Measurements from ENCODE around the gene KRT79.

KRT79 gene

DNA sequence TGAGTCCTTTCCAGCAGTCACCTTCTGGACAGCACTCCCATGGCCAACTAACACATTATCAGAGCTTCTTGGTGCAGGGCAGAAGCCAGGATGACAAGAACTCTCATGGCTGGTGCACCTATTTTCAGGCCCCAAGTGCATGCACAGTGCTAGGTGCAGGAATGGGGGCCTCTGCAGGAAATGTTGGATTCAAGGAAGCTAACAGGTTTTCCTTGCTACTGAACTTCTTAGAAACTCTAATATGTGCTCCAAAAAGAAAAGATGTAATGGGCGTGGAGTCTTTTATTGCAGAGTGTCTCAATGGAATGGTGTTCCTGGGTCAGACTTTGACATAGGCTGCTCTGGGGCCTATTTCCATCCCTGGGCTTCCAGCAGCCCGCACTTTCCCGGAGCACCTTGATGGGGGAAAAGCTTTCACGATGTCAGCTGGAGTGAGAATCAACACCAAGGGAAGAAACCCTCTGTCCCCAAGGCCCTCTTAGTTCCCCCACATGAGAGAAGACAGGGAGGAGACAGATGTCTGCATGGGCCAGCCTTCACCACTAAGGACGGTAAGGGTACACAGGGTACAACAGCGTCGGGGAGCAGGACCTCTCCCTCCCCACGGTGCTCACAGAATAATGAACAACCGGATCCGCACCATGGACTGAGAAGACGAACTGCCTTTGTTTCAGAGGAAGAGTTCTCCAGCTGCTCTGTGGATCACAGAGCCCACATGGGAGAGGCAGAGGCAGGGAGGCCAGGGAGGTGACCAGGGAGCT is 45.1 kb downstream of the KRT79 start:
- no peak overlapping the region for H3K27ac ChIP-seq (ENCODE audit: low read length)
- no peaks in the 10 kb centered on the region for H3K4me1 ChIP-seq (ENCODE audit: insufficient read depth, low read length)
- H3K9me3 ChIP-seq (ENCODE audit: insufficient read depth, low read depth, low read length): no peaks in the 10 kb centered on the region
- peaks cover 16% of the 10 kb centered on the region for H3K27me3 ChIP-seq (ENCODE audit: insufficient read depth, low read length)
- no peak overlapping the region for H3K9ac ChIP-seq (ENCODE audit: low read depth, low read length)
- H3K4me3 ChIP-seq (ENCODE audit: low read length): no peak overlapping the region
- no peaks in the 10 kb centered on the region for H3K36me3 ChIP-seq (ENCODE audit: insufficient read depth, low read depth, low read length)

DNA sequence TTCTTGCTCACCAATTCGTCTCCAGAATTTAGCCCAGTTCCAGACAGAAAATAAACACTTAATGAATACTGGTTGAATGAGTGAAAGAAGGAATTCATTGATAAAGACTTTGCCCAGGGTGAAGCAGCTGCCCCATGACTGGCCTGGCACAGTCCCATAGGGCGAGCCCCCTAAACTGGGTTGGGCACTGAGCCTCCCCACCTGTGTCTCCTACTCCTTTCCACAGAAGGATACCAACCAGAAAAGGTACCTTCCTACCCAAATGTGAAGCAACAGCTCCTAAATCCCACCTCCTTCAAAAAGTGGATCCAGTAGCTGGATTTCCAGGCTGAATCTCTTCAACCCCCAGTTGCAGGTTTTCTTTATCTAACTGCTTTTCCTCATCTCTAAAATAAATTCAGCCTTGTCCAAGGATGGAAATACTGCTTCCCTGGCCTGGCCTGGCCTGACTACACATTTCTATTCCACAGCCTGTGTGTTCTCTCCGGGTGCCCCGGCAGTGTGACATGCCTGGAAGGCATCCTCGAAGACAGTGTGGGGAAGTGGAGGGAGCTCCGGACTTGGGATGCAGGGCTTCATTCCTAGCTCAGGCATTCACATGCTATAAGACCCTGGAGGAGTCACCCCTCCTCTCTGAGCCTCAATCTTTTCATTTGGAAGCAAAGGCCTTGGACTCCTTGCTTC is 45.8 kb downstream of the KRT79 start:
- H3K4me3 ChIP-seq (ENCODE audit: low read length): no peak overlapping the region
- no peak overlapping the region for H3K27ac ChIP-seq (ENCODE audit: low read length)
- H3K27me3 ChIP-seq (ENCODE audit: insufficient read depth, low read length): peaks cover 16% of the 10 kb centered on the region
- H3K9me3 ChIP-seq (ENCODE audit: insufficient read depth, low read depth, low read length): no peaks in the 10 kb centered on the region
- H3K36me3 ChIP-seq (ENCODE audit: insufficient read depth, low read depth, low read length): no peaks in the 10 kb centered on the region
- H3K4me1 ChIP-seq (ENCODE audit: insufficient read depth, low read length): no peaks in the 10 kb centered on the region
- H3K9ac ChIP-seq (ENCODE audit: low read depth, low read length): no peak overlapping the region

DNA sequence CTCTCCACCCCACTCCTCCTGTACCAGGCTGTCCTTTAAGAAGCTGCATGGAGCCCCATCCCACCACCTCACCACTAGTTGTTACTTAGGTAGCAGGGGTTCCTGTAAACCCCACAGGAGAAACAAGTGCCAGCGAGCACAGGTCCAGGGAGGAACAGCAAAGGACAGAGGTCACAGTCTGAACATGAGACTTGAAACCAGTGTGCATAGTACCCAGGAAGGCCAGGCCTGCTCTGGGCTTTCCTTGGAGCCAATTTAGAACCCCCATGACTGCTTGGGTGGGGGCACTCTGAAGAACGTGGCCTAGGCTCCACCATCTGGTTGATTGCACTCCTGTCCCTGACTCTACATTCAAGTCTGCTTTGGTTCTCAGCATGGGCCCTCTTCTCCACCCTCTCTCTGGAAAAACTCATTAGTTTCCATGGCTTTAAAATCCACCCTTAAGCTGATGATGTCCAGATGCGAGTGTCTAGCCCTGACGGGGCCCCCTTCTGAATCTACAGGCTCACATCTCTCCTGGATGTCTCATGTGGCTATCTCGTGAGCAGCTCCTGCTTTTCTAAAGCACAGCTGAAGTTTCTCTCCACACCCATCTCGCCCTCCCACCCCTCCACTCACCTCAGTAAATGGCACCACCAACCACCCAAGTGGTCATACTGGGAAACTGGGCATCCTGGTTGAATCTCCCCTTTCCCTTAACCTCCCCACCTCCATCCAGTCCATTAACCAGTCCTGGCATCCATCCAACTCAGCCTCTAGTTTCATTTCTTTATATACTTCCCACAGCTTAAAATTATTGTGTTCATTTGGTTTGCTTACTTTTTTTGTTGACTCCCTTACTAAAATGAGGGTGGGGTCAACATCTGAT is 46.6 kb downstream of the KRT79 start:
- Histone ChIP-seq H3K27me3 (ENCODE audit: insufficient read depth, low read length) (peaks cover 16% of the 10 kb centered on the region), H3K9me3 (ENCODE audit: insufficient read depth, low read depth, low read length) (no peaks in the 10 kb centered on the region), H3K36me3 (ENCODE audit: insufficient read depth, low read depth, low read length) (no peaks in the 10 kb centered on the region), H3K4me1 (ENCODE audit: insufficient read depth, low read length) (no peaks in the 10 kb centered on the region), H3K9ac (ENCODE audit: low read depth, low read length) (no peak overlapping the region), H3K27ac (ENCODE audit: low read length) (no peak overlapping the region), H3K4me3 (ENCODE audit: low read length) (no peak overlapping the region)

DNA sequence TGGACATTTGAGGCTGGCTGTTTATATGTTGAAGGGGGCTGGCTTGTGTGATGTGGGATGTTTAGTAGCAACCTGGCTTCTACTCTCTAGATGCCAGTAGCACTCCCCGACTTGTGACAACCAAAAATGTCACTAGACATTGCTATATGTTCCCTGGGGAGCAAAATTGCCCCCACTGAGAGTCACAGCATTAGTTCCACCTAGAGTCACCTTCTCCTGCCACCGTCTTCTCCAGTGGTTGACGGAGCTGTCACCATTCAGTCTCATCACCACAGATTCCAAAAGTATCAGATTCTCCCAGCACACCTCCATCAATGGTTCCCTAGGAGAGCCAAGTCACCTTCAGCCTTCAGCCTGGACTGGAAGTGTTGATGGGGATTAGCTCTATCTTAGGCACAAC is 49.2 kb downstream of the KRT79 start:
- peaks cover 9% of the 10 kb centered on the region for H3K27me3 ChIP-seq (ENCODE audit: insufficient read depth, low read length)
- H3K9ac ChIP-seq (ENCODE audit: low read depth, low read length): no peak overlapping the region
- no peak overlapping the region for H3K4me3 ChIP-seq (ENCODE audit: low read length)
- H3K4me1 ChIP-seq (ENCODE audit: insufficient read depth, low read length): no peaks in the 10 kb centered on the region
- H3K27ac ChIP-seq (ENCODE audit: low read length): no peak overlapping the region
- no peaks in the 10 kb centered on the region for H3K9me3 ChIP-seq (ENCODE audit: insufficient read depth, low read depth, low read length)
- H3K36me3 ChIP-seq (ENCODE audit: insufficient read depth, low read depth, low read length): no peaks in the 10 kb centered on the region

DNA sequence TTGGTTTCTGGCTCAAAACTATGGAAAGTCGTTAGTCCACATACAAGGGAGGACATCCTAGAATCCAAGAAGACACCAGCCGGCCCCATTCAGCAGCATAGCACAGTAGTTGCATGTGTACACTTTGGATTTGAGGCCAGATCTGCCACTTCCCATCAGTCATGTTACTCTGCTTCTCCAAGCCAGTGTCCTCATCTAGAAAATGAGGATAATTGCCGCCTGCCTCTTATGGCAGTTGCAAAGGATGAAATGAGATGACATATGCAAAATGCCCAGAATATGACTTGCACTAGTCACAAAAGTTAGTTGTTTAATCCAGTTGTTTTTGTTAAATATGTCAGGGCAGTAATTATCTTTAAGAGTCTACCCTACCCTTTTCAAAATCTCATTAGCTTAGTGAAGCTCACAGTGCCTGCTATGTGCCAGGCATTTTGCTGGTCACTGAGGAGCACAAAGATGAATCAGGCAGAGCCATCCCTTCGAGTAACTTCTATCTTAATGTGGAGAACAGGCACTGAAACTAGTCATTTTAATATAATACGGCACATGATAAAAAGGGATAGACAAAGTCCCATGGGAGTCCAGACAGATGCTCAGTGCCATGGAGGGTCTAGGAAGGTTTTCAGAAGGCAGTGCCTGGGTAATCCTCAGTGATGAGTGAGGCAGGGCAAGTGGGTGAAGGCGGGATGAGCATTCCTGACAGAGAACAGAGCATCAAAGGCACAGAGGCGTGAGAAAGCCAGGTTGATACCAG is 50.4 kb downstream of the KRT79 start:
- H3K4me3 ChIP-seq (ENCODE audit: low read length): no peak overlapping the region
- H3K27me3 ChIP-seq (ENCODE audit: insufficient read depth, low read length): peaks cover 9% of the 10 kb centered on the region
- no peaks in the 10 kb centered on the region for H3K9me3 ChIP-seq (ENCODE audit: insufficient read depth, low read depth, low read length)
- H3K36me3 ChIP-seq (ENCODE audit: insufficient read depth, low read depth, low read length): no peaks in the 10 kb centered on the region
- no peak overlapping the region for H3K9ac ChIP-seq (ENCODE audit: low read depth, low read length)
- H3K4me1 ChIP-seq (ENCODE audit: insufficient read depth, low read length): no peaks in the 10 kb centered on the region
- no peak overlapping the region for H3K27ac ChIP-seq (ENCODE audit: low read length)

DNA sequence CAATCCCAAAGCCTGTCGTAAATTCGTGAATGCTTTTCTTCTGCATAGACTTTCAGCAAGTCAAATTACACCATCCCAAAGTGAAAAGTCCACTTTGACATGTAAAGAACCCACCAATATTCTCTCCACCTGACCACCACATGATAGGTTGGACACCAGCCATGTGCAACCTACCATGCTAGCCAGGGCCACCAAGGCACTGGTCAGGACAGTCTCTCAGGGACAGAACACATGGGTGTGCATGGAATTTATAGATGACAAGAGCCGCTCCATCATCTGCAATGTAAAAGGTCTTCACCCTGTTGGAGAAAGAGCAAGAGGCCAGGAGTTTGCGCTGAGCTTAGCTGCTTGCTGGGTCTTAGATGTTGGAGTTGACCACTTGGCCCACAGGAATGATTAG is 51.6 kb downstream of the KRT79 start:
- no peaks in the 10 kb centered on the region for H3K4me1 ChIP-seq (ENCODE audit: insufficient read depth, low read length)
- H3K4me3 ChIP-seq (ENCODE audit: low read length): no peak overlapping the region
- H3K27me3 ChIP-seq (ENCODE audit: insufficient read depth, low read length): peaks cover 9% of the 10 kb centered on the region; the same call in 1 of the 2 replicates
- no peak overlapping the region for H3K9ac ChIP-seq (ENCODE audit: low read depth, low read length)
- no peak overlapping the region for H3K27ac ChIP-seq (ENCODE audit: low read length)
- H3K9me3 ChIP-seq (ENCODE audit: insufficient read depth, low read depth, low read length): no peaks in the 10 kb centered on the region
- no peaks in the 10 kb centered on the region for H3K36me3 ChIP-seq (ENCODE audit: insufficient read depth, low read depth, low read length)

DNA sequence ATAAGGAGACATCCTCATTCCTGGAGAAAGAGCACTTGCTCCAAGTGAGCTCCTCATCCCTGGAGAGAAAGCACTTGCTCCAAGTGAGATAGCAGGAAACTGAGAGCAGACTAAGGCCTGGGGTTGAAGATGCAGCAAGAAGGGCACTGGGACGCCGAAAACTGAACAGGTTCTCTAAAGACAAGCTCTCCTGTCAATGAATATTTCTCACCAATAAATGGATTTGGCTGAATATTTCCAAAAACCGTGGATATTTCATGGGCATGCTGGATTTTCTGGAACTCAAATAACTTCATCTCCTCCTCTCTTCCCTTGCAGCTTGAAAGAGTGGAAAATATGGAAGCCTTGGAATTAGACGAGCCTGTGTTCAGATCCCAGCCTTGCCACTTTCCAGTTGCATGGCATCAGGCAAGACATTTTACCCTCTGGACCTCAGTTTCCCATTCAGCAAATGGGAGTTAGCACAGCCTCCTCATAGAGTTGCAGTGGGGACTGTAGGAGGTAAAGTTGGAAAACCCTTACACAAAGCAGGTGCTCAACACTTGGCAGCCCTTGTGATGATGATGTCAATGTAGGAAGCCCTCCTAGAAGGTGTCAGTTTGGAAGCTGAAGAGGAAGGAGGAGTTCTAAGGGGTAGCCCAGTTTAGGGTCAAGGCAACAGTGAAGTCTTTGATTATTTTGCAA is 52.6 kb downstream of the KRT79 start:
- Histone ChIP-seq H3K27ac (ENCODE audit: low read length) (no peak overlapping the region), H3K9me3 (ENCODE audit: insufficient read depth, low read depth, low read length) (no peaks in the 10 kb centered on the region), H3K4me3 (ENCODE audit: low read length) (no peak overlapping the region), H3K4me1 (ENCODE audit: insufficient read depth, low read length) (no peaks in the 10 kb centered on the region), H3K9ac (ENCODE audit: low read depth, low read length) (no peak overlapping the region), H3K27me3 (ENCODE audit: insufficient read depth, low read length) (peaks cover 9% of the 10 kb centered on the region; the same call in 1 of the 2 replicates), H3K36me3 (ENCODE audit: insufficient read depth, low read depth, low read length) (no peaks in the 10 kb centered on the region)

DNA sequence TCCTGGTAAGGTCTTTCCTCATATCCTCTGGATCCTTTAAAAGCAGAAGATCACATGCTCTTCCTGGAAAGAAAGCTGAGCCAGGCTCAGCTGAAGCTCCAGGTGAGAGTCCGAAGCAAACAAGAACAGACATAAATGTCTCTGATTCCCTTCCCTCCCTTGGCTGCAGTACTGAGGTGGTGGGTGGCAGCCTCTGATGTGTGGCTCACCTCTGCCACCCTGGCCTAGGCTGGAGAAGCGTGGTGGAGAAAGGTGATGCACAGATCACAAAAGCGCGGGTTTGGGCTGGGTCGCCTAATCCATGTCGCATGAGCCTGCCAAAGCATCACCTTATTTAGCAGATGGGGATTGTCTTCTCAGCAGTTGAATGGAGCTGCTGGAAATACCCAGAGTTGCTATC is 54.2 kb downstream of the KRT79 start:
- no peak overlapping the region for H3K9ac ChIP-seq (ENCODE audit: low read depth, low read length)
- H3K9me3 ChIP-seq (ENCODE audit: insufficient read depth, low read depth, low read length): no peaks in the 10 kb centered on the region
- H3K4me1 ChIP-seq (ENCODE audit: insufficient read depth, low read length): no peaks in the 10 kb centered on the region
- no peak overlapping the region for H3K4me3 ChIP-seq (ENCODE audit: low read length)
- H3K27me3 ChIP-seq (ENCODE audit: insufficient read depth, low read length): peaks cover 5% of the 10 kb centered on the region; the same call in 1 of the 2 replicates
- H3K27ac ChIP-seq (ENCODE audit: low read length): no peak overlapping the region
- no peaks in the 10 kb centered on the region for H3K36me3 ChIP-seq (ENCODE audit: insufficient read depth, low read depth, low read length)

DNA sequence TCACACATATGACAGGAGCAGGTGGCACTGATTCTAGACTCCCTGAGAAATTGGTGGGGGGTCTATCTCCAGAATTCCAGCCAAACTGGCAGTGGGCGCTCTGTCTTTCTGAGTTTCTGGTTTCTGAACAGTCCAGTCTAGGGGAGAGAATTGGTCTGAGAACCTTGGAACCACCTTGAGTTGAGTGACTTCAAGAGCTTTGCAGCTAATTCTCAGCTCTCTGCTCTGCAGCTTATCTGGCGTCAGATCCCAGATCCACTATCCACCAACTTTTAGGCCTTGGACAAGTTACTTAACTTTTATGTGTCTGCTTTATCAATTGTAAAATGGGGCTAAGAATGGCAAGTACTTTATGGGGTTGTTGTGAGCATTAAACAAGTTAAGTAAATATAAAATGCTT is 55.3 kb downstream of the KRT79 start:
- peaks cover 4% of the 10 kb centered on the region; the same call in 1 of the 2 replicates for H3K27me3 ChIP-seq (ENCODE audit: insufficient read depth, low read length)
- H3K9me3 ChIP-seq (ENCODE audit: insufficient read depth, low read depth, low read length): no peaks in the 10 kb centered on the region
- no peak overlapping the region for H3K4me3 ChIP-seq (ENCODE audit: low read length)
- no peaks in the 10 kb centered on the region for H3K4me1 ChIP-seq (ENCODE audit: insufficient read depth, low read length)
- H3K36me3 ChIP-seq (ENCODE audit: insufficient read depth, low read depth, low read length): no peaks in the 10 kb centered on the region
- H3K27ac ChIP-seq (ENCODE audit: low read length): no peak overlapping the region
- no peak overlapping the region for H3K9ac ChIP-seq (ENCODE audit: low read depth, low read length)

DNA sequence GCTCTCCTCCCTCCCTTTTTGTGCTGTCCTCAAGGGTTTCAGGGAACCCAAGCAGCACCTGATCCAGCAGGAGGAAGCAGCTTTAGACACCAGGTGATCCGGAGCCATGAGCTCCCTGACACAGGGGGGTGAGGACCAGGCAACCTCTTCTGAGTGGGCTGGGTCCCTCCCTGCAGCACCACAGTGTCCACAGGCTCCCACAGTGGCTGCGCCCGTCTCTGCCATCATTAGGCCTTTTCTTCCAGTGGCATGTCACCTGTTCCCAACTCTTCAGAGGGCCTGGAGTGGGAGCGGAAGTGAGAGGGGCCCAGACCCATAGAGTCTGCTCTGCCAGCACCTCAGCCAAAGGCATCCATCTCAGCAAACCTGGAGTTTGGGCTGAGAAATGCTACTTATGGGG is 56.5 kb downstream of the KRT79 start:
- Histone ChIP-seq H3K9me3 (ENCODE audit: insufficient read depth, low read depth, low read length) (no peaks in the 10 kb centered on the region), H3K27ac (ENCODE audit: low read length) (no peak overlapping the region), H3K4me3 (ENCODE audit: low read length) (no peak overlapping the region), H3K36me3 (ENCODE audit: insufficient read depth, low read depth, low read length) (no peaks in the 10 kb centered on the region), H3K27me3 (ENCODE audit: insufficient read depth, low read length) (peaks cover 4% of the 10 kb centered on the region; the same call in 1 of the 2 replicates), H3K4me1 (ENCODE audit: insufficient read depth, low read length) (no peaks in the 10 kb centered on the region), H3K9ac (ENCODE audit: low read depth, low read length) (no peak overlapping the region)
